Left kidney (tissue), 2 donors: ENCODE data around the gene MRPS2. TPM values are rescaled to one million over a fixed set of nuclear protein-coding genes. Genes with fewer than 3 reads are reported as not detected.

Experiments
- DNase-seq: peaks from one replicate; pipeline ENCODE4 v3.0.0-alpha.2; 2013
- polyA plus RNA-seq: library from polyadenylated mRNA; unstranded; fragments of 120-200 nt; gene quantifications from one replicate; pipeline ENCODE4 v1.2.1, GENCODE V29; 2013; ENCODE audit not compliant: insufficient read length

The MRPS2 gene
- polyA plus RNA-seq, 1 donor, result 44.4 TPM

DNA sequence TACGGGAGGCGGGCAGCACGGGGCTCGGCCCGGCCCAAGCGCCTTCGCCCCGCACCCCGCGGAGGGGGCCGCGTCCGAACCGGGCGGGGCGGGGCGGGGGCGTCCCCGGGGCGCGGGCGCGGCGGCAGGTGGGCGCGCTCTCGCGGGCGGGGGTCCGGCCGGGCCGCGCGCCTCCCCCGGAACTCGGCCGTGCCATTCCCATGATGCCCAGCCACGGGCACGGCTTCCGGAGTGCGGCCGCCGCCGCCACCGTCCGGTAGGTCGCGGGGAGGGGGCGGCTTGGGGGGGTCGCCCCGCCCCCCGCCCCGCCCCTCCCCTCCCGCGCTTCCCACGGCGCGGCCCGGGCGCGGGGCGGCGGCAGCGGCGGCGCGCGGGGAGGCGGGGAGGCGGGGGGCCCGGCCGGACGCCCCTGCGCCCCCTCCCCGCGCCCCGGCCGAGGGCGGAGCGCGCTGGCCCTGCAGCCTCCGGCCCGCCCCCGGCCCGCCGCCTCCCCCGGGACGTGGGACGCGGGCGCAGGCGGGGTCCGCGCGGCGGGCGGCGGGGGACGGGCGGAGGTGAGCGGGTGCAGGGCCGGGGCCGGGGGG is 20.9 kb upstream of the MRPS2 start, which contains the start of gene PPP1R26:
TSS of gene PPP1R26 (plus strand) at position 314 of the 584 bp plus-strand sequence. CDS start 4,729 bp downstream, outside the sequence.
- no peak for DNase-seq

DNA sequence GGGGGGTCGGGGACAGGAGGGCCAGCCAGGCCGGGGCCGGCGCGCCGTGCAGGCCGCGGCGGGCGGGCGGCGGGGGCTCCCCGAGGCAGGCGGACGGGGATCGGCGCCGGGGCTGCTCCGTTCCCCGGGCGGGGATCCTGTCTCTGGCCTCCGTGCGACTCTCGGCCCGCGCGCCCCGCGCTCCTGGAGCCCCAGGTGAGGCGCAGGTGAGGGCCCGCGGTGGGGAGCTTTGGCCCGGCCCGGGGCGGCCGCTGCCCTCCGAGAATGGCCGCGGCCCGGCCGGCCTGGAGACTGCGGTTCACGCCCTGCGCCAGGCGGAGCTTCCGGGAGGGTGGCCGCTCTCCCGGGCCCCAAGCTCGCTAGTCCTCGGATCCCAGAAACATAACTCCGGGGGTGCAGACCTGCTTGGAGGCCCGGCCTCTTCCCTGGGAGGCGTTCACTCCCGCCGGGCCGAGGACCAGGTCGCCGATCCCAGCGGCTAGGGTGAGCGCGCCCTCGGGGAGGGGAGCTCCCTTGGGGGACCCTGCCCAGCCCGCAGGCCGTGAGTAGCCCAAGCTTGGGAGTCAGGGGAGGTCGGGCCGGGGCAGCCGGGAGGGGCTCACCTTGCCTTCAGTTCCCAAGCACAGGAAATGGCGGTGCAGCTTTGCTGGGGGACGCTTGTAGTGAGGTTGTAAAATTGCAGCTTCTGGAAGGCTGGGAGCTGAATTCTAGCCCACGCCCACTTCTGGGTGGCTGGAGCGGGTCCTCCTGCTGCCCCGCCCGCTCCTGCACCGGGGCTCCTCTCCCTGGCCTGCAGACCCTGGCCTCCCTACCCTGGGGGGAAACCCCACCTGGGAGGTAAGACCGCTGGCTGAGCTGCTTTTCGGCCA is 20.2 kb upstream of the MRPS2 start:
- DNase-seq, result peak; percentile 45

DNA sequence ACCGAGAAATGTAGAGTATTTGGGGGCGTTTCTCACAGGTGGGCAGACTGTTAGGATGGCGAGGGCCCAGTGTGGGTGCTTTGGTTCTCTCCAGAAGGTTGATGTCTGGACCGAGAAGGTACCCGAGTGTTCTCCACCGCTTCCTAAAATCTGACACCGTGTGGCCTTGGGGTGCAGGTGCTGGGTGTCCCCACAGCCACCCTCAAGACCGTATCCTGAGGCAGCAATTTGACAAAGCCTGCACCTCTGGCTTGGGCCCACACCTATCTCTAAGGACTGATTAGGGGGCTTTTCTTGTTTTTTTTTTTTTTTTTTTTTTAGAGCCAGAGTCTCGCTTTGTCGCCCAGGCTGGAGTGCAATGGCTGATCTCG is 19.6 kb upstream of the MRPS2 start:
- no peak for DNase-seq

DNA sequence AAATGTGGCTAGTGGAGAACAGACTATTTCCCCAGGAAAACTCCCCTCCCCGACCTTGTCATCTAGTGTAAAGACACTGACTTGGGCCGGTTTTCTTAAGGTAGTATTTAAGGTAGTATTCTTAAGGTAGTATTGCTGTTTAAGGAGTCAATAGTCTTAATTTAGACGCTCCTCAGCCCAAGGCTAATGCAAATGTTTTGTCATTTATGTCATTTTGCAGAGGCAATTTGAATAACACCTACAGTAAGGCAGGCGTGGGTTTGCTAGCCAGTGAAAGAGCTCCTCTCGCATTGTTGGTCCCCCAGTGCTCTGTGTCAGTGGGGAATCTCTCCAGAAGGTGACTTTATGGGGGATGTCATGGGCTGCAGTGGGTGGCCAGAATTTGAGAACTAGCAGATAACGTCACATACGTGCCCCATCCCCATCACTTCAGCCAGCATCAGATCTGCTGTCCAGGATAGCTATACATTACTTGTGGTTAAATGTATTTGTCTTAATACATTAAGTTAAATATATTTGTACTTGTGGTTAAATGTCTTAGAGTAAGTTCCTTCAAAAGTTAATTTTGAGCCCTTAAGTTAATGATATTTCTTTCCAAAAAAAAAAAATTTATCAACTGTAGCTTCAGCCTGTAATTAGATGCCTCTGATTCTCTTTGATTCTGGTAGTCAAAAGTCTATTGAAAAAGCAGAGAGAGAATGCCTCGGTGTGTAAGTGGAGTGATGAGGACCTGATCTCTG is 18.3 kb upstream of the MRPS2 start:
- DNase-seq, result no peak

DNA sequence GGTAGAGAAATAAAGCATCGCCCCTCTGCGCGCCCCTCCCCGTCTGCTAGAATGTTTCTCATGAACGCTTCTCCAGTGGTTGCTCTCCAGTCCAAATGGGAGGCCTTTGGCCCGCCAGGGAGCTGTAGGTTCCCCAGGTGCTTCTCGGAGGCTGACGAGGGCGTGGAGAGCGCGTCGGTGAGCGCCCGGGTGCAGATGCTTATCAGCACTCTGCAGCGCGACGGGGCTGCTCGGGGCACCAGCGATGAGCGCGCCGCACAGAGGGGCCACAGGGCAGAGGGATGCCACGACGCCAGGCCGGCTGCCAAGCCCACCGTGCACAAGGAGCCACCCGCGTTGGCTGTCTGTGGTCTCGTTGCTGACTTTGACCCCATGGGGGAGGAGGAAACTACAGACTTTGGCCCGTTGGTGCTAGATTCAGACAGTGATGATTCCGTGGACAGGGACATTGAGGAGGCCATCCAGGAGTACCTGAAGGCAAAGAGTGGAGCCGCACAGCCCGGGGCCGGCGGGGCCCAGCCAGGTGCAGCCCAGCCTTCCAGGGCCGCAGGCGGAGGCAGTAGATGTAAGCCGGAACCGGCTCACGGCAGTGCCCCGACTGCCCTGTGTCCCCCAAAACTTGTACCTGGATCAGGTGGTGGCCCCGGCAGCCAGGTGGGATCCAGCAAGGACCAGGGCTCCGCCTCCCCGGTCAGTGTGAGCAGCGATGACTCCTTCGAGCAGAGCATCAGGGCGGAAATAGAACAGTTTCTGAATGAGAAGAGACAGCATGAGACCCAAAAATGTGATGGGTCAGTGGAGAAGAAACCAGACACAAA is 15.8 kb upstream of the MRPS2 start:
- no peak for DNase-seq

DNA sequence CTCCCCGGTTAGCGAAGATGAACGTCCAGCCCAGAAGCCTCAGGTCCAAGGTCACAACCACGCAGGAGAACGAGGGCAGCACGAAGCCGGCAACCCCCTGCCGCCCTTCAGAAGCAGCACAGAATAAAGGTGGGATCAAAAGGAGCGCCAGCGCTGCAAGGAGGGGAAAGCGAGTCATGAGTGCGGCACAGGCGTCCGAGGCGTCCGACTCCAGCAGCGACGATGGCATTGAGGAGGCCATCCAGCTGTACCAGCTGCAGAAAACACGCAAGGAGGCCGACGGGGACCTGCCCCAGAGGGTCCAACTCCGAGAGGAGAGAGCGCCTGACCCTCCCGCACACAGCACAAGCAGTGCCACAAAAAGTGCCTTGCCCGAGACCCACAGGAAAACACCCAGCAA is 15.1 kb upstream of the MRPS2 start:
- DNase-seq, result no peak

DNA sequence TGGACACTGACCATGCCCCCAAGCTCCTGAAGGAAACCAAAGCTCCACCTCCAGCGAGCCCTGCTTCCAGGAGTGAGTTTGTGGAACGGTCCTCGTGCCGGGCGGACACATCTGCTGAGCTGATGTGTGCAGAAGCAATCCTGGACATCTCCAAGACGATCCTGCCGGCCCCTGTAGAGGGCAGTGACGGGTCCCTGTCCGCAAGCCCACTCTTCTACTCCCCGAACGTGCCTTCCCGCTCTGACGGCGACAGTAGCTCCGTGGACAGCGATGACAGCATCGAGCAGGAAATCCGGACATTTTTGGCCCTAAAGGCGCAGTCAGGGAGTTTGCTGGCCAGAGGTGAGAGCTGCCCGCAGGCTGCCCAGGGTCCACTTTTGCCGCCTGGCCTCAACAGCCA is 14.7 kb upstream of the MRPS2 start:
- no peak for DNase-seq

DNA sequence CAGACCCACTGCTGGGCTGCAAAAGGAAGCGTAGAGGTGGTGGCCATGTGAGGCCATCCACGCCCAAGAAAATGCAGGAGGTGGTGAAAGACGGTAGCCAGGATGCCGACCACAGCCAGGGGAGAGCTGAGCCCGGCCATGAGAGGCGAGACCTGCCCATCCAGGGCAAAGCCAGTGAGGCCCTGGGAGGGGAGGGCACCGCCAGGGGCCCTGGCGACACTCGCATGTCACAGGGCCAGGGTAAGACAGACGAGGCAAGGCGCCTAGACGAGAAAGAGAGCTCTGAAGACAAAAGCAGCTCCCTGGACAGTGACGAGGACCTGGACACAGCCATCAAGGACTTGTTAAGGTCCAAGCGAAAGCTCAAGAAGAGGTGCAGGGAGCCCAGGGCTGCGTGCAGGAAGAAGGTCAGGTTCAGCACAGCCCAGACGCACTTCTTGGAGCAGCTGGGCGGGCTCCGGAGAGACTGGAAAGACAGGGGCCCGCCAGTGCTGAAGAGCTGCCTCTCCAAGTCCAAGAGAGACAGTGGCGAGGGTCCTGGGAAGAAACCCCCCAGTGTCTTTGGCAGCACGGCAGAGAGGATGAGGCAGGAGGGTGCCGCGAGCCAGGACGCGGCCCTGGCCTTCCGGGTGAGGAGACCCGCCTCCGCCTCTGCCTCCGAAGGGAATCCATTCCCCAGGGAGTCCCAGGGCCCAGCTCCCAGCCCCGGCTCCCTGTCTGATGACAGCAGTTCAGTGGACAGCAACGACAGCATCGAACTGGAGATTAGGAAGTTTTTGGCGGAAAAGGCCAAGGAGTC is 14.0 kb upstream of the MRPS2 start:
- no peak for DNase-seq

DNA sequence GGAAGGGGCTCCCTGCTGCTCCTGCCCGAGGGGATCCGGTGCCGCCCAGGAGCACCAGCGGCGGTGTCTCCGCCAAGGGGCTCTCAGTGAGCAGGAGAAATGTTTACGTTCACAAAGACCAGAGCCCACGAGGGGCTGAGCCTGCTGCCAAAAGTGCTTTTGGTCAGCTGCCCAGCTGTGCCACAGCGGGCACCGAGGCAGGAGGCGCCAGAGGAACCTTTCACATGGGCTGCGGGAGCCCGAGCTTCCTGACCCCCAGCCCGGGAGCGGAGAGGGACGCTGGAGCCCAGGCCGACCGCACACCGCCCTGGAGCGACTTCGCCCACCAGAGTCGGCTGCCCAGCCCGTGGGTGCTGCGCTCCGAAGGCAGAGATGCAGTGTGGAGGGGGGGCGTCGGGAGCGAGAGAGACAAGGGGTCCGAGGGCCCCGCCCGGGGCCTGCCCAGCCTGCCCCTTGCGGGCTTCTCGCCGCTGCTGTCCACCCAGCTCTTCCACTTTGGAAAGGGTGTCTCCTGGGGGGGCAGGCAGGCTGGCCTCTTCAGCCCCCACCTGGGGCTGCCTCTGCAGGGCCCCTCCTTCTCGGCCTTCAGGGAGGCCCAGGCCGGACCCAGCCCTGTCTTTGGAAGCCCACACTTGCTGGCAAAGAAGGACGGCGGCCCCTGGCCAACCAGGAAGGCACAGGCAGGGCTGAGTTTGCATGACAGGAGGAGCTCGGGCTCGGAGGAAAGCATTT is 13.0 kb upstream of the MRPS2 start:
- DNase-seq, result no peak

DNA sequence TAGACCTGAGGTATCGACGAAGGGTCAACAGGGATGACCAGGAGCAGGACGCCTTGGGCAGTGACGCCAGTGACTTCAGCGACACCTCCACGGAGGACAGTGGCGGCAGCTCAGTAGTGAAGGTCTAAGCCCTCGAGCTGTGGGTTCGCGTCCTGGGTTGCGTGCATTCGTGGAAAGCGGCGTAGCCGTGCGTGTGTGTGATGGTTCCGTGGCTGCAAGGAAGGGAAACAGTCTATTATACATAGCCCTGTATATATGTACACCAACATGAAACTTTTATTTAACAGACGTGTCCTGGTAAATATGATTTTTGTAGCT is 12.5 kb upstream of the MRPS2 start:
- DNase-seq, result no peak

DNA sequence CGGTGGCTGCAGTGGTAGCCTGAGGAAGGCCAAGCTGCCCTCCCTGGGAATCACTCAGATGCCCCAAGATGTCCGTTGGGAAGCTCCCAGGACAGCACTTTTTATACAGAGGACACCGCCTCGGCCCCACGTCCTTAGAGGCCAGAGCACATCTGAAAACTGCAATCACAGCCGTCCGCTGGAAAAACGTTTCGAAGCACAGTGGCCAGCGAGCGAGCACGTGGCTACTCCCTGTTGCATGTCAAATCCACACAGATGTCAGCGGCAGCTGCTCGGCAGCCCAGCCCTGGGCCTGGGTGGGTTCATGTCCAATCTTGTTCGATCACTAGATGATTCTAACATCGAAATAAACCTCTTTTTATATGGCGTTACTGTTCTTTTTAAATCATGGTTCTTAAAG is 12.0 kb upstream of the MRPS2 start:
- no peak for DNase-seq

DNA sequence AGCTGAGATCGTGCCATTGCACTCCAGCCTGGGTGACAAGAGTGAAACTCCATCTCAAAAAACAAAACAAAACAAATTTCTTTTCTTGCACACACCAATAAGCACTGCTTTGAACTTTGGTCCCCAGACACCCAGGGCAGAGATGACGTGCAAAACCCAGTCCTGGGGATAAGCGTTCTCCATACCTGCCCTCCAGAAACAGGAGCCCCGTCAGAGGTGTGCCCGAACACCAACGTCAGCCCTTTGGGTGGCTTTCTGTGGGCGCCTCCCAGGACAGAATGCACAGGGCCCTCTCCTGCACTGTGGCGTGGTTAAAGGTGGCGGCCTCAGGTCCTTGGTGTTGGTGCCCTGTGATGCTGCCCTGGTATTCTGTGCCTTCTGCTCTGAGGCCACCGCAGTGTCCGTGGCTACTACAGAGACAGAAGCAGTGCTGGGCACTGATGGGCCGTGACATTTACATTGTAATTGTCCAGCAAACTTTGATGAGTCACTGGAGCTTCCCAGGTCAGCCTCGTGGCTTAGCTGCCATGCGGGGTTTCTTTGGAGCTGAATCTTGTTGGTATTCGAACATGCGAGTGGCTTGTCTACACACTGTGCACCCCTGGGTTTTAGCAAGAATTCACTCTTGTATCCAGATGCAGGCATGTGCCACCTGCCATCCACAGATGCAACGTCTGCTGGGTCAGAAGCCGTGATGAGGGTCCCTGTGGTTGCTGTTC is 11.1 kb upstream of the MRPS2 start:
- no peak for DNase-seq

DNA sequence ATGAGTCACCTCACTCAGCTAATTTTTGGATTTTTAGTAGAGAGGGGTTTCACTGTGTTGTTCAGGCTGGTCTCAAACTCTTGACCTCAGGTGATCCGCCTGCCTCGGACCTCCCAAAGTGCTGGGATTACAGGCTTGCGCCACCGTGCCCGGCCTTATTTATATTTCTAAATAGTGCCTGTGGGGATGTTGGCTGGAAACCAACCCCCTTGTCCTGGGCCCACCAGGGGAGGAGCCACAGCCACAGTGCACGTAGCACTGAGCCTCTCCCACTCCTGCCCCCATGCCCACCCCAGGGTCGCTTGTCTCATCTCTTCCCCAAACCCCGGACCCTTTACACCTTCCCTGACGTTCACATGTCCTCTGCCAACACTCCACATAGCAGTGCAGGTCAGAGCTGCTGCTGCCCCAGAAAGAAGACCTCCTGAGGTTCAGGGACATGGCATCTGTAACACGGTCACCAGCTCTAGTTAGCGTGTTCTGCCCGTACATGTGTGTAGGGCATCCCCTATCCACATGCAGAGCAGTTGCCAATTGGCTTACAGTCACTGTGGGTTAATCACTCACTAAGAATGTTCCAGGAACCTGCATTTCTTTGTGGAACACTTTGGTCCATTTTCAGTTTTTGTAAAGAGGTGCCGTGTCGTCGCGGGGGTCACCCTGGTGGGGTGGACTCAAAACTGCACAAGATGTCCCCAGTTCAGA is 10.2 kb upstream of the MRPS2 start:
- DNase-seq, result no peak

DNA sequence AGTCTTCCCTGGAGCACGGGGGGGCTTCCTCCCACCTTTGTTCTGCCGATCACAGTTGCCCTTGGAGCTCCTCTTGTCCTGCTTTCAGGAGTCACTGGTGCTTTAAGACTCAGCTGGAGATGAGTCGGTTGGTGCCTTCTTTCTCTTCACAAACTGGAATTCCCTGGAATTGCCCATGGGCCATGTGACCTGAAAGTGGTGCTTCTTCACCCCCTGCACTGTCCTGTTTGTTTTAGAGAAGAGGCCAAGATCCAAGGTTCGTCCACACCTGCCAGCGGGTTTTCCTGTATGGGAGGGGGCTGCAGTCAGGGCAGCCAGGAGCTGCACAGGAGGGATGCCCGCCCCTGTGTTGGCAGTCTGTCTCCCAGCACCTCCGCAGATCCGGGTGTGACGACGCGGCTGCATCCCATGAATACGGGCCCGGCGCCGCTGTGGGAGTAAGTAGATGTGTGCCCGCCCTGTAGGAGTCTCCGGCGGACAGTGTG is 9.5 kb upstream of the MRPS2 start:
- no peak for DNase-seq

DNA sequence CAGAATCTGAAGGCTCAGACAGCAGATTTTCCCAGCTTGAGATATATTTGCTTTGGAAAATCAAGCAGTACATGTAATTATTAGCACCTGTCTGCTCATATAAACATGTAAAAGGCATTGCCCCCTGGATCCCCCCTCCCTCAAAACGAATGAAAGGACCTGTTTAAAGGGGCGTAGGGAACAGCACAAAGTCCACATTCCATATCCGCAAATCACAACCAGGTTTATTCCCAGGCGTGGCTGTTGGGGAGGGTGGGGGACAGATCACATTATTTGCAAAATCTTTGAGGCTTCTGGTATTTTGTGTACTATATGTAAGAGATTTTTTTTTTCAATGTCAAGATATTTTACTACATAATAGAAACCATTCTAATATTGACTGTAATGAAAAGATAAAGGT is 8.7 kb upstream of the MRPS2 start:
- DNase-seq, result no peak

DNA sequence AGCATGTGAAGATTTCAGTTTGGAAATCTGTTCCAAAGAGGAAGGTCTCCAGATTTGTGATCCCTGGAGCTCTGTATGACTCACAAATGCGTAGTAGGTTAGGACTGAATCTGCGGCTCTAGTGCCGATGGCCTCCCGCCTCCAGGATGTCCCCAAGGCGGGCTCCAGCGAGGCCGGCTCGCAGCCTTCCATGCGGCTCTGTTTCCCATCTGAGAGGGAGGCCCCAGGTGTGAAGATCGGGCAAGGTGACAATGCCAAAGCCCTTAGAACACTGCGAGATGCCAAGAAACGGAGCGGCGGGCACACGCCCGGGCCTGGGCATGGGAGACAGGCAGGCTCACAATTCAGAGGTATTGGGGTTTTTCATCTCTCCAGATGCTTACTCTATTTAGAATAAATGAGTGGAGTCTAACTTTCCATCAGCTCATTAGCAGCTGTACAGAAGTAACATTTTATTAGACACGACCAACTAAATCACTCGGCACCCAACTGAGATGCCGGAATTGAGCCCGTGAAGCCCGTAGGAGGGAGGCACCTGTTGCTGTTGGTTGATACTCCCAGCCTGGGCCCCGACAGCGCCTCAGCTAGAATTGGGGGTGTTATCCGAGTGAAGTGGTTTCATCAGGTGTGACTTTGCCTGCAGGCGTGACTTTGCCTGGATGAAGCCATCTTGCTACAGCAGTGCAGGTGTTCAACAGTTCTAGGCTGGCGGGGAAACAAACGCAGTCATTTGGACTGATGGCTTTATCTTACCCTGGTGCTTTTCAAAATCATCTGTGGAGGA is 7.4 kb upstream of the MRPS2 start:
- no peak for DNase-seq

DNA sequence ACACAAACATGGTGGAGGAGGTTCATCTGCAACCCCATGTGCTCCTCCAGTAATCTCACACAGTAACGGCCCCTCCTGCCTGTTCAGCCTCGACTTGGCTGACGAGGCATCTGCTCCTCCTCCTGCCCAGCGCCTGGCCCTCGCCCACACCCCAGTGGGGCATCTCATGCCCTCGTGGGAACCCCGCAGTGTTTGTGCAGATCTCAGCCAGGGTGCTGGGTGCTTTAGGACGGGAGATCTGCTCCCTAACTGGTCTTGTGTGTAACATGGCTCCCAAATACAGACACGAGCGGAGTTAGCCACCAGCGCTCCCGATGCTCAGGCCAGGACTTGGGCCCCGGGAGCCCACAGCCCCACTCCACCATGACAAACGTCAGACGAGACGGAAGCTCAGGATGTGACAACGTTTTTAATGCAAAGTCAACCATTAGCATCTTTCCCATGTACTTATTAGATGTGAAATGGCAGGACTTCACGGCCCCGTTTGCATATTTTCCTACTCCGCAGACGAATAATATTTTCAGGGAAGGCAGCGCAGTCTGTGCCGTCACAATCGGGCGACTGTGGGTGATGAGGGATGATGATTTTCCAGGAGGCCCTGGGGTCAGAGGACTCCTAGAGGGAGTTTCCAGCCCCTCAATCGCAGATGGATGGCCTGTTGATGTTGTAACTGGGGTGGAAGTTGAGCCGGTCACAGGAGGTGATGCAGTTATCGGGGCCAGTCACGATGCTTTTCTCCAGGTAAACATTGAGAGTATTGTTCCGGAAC is 5.5 kb upstream of the MRPS2 start:
- no peak for DNase-seq
